Endothelial cell of umbilical vein (primary cell): Measurements from ENCODE around the gene ARHGEF37. TPM values are rescaled to one million over a fixed set of nuclear protein-coding genes. Genes with fewer than 3 reads are reported as not detected.

ENCODE experiments used
- BruUV-seq: library from RNA; stranded (reverse); fragments of 400-500 nt; replicated peaks from 2 replicates; lab custom pipeline; 2021; lab: Mats Ljungman, UMichigan
- CTCF ChIA-PET: fragments of 300-600, 350-600 bp; sonication (Branson Sonifier 250); formaldehyde crosslinking; loops from one replicate; lab custom pipeline; 2021; ENCODE audit warnings: antibody characterized with exemption, inconsistent platforms; lab: Charles Lee
- POLR2A ChIA-PET: fragments of 300-600, 350-600 bp; sonication (Branson Sonifier 250); formaldehyde crosslinking; loops from one replicate; lab custom pipeline; 2021; ENCODE audit warnings: antibody characterized with exemption, inconsistent platforms; lab: Charles Lee
- DNase-seq: peaks from one replicate; pipeline ENCODE4 v3.0.0-alpha.2; 2011; ENCODE audit warnings: low read depth, low spot score
- FAIRE-seq: peaks from 2 replicates; lab custom pipeline; 2011; peaks lifted over from hg19 to GRCh38; lab: Jason Lieb, UNC
- H2AFZ ChIP-seq: 2 replicates; pipeline ENCODE4 v1.6.0; 2012; ENCODE audit warnings: low read depth, low read length, control low read depth, inconsistent platforms
- H3K27ac ChIP-seq: 2 replicates; pipeline ENCODE4 v1.5.1; 2011; ENCODE audit warnings: low read depth, mild to moderate bottlenecking, control low read depth, low read length, moderate library complexity; ENCODE audit not compliant: insufficient read depth
- H3K27me3 ChIP-seq, 2 experiments: 2 replicates each; pipeline versions ENCODE4 v1.6.0 to v1.6.1; 2011; ENCODE audit warnings: low read length in 2 of 2, mixed read lengths in 1 of 2; ENCODE audit not compliant: control insufficient read depth in 2 of 2, insufficient read depth in 2 of 2
- H3K36me3 ChIP-seq, 2 experiments: 2 replicates in 1 of 2; 3 replicates in 1 of 2; pipeline ENCODE4 v1.5.1; 2011; ENCODE audit warnings: low read length in 2 of 2, mild to moderate bottlenecking in 1 of 2, moderate library complexity in 1 of 2; ENCODE audit not compliant: control insufficient read depth in 2 of 2, insufficient read depth in 2 of 2; ENCODE audit errors: extremely low read depth in 1 of 2
- H3K4me1 ChIP-seq: 3 replicates; pipeline ENCODE4 v1.5.1; 2011; ENCODE audit warnings: mild to moderate bottlenecking, low read length; ENCODE audit not compliant: control insufficient read depth, insufficient read depth; ENCODE audit errors: extremely low read depth
- H3K4me2 ChIP-seq: 2 replicates; pipeline ENCODE4 v1.6.1; 2011; ENCODE audit warnings: low read length, control low read depth, mixed read lengths; ENCODE audit not compliant: insufficient read depth
- H3K4me3 ChIP-seq, 3 experiments: fragments of 200-600 bp in 1 of 3; sonication (generic), shearing (Covaris generic) in 1 of 3; replicated peaks in 1 of 3; 2 replicates each; pipeline ENCODE4 v1.5.1; 2011 to 2016; ENCODE audit warnings: control low read depth in 3 of 3, low read length in 3 of 3, mild to moderate bottlenecking in 2 of 3, inconsistent platforms in 1 of 3, low read depth in 1 of 3, moderate library complexity in 1 of 3; ENCODE audit not compliant: insufficient read depth in 1 of 3
- H3K79me2 ChIP-seq: 2 replicates; pipeline ENCODE4 v1.6.0; 2012; ENCODE audit warnings: low read length, inconsistent platforms; ENCODE audit not compliant: control insufficient read depth, insufficient read depth
- H3K9ac ChIP-seq: replicated peaks from 2 replicates; pipeline ENCODE3; 2011; ENCODE audit warnings: low read length, control low read depth; ENCODE audit not compliant: insufficient read depth; ENCODE audit errors: extremely low read depth
- H3K9me1 ChIP-seq: replicated peaks from 3 replicates; pipeline ENCODE4 v1.6.0; 2011; ENCODE audit warnings: mild to moderate bottlenecking, low read length; ENCODE audit not compliant: control insufficient read depth, insufficient read depth; ENCODE audit errors: extremely low read depth
- H3K9me3 ChIP-seq: replicated peaks from 2 replicates; pipeline ENCODE4 v1.5.1; 2012; ENCODE audit warnings: low read length, inconsistent platforms; ENCODE audit not compliant: control insufficient read depth, insufficient read depth
- H4K20me1 ChIP-seq: replicated peaks from 2 replicates; pipeline ENCODE3; 2011; ENCODE audit warnings: mild to moderate bottlenecking, low read length; ENCODE audit not compliant: control insufficient read depth, insufficient read depth; ENCODE audit errors: extremely low read depth
- EZH2 ChIP-seq: IDR thresholded peaks from 2 replicates; pipeline ENCODE4 v1.6.1; 2012; ENCODE audit warnings: borderline replicate concordance, low read depth, mild to moderate bottlenecking, moderate library complexity, low read length, inconsistent platforms; ENCODE audit not compliant: severe bottlenecking
- FOS ChIP-seq: IDR thresholded peaks from 2 replicates; pipeline ENCODE4 v1.6.1; 2011; ENCODE audit warnings: mild to moderate bottlenecking, low read length, moderate library complexity, borderline replicate concordance; ENCODE audit not compliant: insufficient read depth
- GATA2 ChIP-seq: IDR thresholded peaks from 2 replicates; pipeline ENCODE4 v1.7.0; 2011; ENCODE audit warnings: low read depth, mild to moderate bottlenecking, moderate library complexity, mixed read lengths, low read length; ENCODE audit not compliant: insufficient read length, insufficient read depth
- JUN ChIP-seq: IDR thresholded peaks from 2 replicates; pipeline ENCODE4 v1.6.1; 2011; ENCODE audit warnings: borderline replicate concordance, low read depth; ENCODE audit not compliant: insufficient read length, insufficient read depth
- MYC ChIP-seq: IDR thresholded peaks from one replicate; pipeline ENCODE4 v1.6.1; 2011; ENCODE audit warnings: mild to moderate bottlenecking, low read depth, low read length
- POLR2A ChIP-seq: IDR thresholded peaks from 2 replicates; pipeline ENCODE4 v1.6.1; 2012; ENCODE audit warnings: low read depth, mild to moderate bottlenecking, control low read depth, low read length
- POLR2AphosphoS5 ChIP-seq: IDR thresholded peaks from 2 replicates; pipeline ENCODE4 v1.6.1; 2012; ENCODE audit warnings: low read depth, mild to moderate bottlenecking, control low read depth, low read length, moderate library complexity; ENCODE audit not compliant: insufficient read depth
- dilution Hi-C: fragments of 300-500 bp; cut with MboI; formaldehyde crosslinking; loops from one replicate; pipeline ENCODE4 v1.15.0; 2019; ENCODE audit warnings: low sequenced_read_pairs; ENCODE audit not compliant: extremely low pct_ligation_motif_present
- intact Hi-C: fragments of 100-400 bp; cut with micrococcal nuclease; formaldehyde crosslinking; loops from one replicate; pipeline ENCODE4 v1.10.0; 2022
- polyA plus RNA-seq, 4 experiments: library from polyadenylated mRNA; depleted of rRNA in 3 of 4; stranded (reverse) in 3 of 4; unstranded in 1 of 4; fragments of >200 nt; gene quantifications; 2 replicates each; pipeline versions ENCODE4 v1.2.1 to v1.2.3, GENCODE V29; 2011 to 2012; ENCODE audit warnings: missing spikeins in 1 of 4
- total RNA-seq: library from RNA; stranded (reverse); gene quantifications from 2 replicates; pipeline ENCODE4 v1.2.3, GENCODE V29; 2021
- TF ChIP-seq, protein P1 (sequence below), 2 donors: IDR thresholded peaks; 1 replicate in 1 of 2; 2 replicates in 1 of 2; pipeline ENCODE4 v1.5.1; 2011; ENCODE audit warnings: low read length in 2 of 2, mild to moderate bottlenecking in 2 of 2, moderate library complexity in 2 of 2, control low read depth in 1 of 2, inconsistent platforms in 1 of 2, low read depth in 1 of 2; ENCODE audit not compliant: insufficient read depth in 1 of 2; ENCODE audit errors: extremely low read depth in 1 of 2
- TF ChIP-seq, protein P2 (sequence below): IDR thresholded peaks from 2 replicates; pipeline ENCODE4 v1.6.1; 2011; ENCODE audit not compliant: insufficient read depth, insufficient read length

Gene ARHGEF37
- total and polyA plus RNA-seq, 2 donors (not counting 3 experiments of a cell fraction or from before 2014, with no cell fraction given): 4.9 to 7.0 TPM

- Histone ChIP-seq H2AFZ (peak overlapping the region; percentile 82), H3K79me2 (no peaks in the 10 kb centered on the region), H3K4me2 (peak overlapping the region; percentile 75), H3K27ac (peak overlapping the region; percentile 83), H4K20me1 (no peaks in the 10 kb centered on the region), H3K36me3 (no peaks in the 10 kb centered on the region), H3K27me3 (no peaks in the 10 kb centered on the region), H3K4me3 (peak overlapping the region; percentile 7 to 54 (median 14)), H3K4me1 (peaks cover 29% of the 10 kb centered on the region), H3K9me1 (no peaks in the 10 kb centered on the region), H3K9ac (peak overlapping the region; percentile 66), H3K9me3 (no peaks in the 10 kb centered on the region)
- FAIRE-seq (peak; percentile 90), DNase-seq (peak; percentile 93)
- CTCF ChIA-PET: interaction anchor here (0.8 to 5.5 kb wide), 12 partner anchors 12 to 317 kb away, joined by 3 to 40 read pairs (median 4); no protein-coding TSS in a partner anchor
- intact Hi-C loops (loop anchor here (1.0 kb wide), 3 partner anchors 14 to 36 kb away; no protein-coding TSS in a partner anchor), dilution Hi-C loops (no loop called here)
- POLR2A ChIA-PET: interaction anchor here (0.5 to 2.1 kb wide), 4 partner anchors 12 to 130 kb away, joined by 4 to 7 read pairs (median 5); no protein-coding TSS in a partner anchor
- BruUV-seq: TSS peak; percentile 61
- TF ChIP-seq POLR2A (peak; percentile 62), JUN (no peak)
Measured at GRCh38 chr5:149581931-149582768, 852 bp downstream of the ARHGEF37 start.

GRCh38 chr5:149583394-149583793 is 2.1 kb downstream of the ARHGEF37 start:
- H3K4me3 ChIP-seq: no peak overlapping the region
- H3K79me2 ChIP-seq: no peaks in the 10 kb centered on the region
- FAIRE-seq (no peak), DNase-seq (peak; percentile 72)
- H3K36me3 ChIP-seq: no peaks in the 10 kb centered on the region
- no peak overlapping the region for H3K4me2 ChIP-seq
- no peak overlapping the region for H2AFZ ChIP-seq
- dilution Hi-C loops: no loop called here
- peaks cover 29% of the 10 kb centered on the region for H3K4me1 ChIP-seq
- no peak overlapping the region for H3K27ac ChIP-seq
- ChIA-PET CTCF (interaction anchor here (1.4 to 5.5 kb wide), 2 partner anchors 34 to 201 kb away, joined by 3 to 40 read pairs; no protein-coding TSS in a partner anchor), POLR2A (interaction anchor here (2.1 kb wide), 1 partner anchor 13 kb away, joined by 7 read pairs; no protein-coding TSS in a partner anchor)
- intact Hi-C loops: no loop called here
- H3K9me3 ChIP-seq: no peaks in the 10 kb centered on the region
- no peaks in the 10 kb centered on the region for H3K9me1 ChIP-seq
- no peak overlapping the region for H3K9ac ChIP-seq
- H3K27me3 ChIP-seq: no peaks in the 10 kb centered on the region
- TF ChIP-seq JUN (no peak), POLR2A (no peak), POLR2AphosphoS5 (no peak), MYC (no peak), GATA2 (no peak), EZH2 (no peak), FOS (no peak)
- TF ChIP-seq, protein P1, sequence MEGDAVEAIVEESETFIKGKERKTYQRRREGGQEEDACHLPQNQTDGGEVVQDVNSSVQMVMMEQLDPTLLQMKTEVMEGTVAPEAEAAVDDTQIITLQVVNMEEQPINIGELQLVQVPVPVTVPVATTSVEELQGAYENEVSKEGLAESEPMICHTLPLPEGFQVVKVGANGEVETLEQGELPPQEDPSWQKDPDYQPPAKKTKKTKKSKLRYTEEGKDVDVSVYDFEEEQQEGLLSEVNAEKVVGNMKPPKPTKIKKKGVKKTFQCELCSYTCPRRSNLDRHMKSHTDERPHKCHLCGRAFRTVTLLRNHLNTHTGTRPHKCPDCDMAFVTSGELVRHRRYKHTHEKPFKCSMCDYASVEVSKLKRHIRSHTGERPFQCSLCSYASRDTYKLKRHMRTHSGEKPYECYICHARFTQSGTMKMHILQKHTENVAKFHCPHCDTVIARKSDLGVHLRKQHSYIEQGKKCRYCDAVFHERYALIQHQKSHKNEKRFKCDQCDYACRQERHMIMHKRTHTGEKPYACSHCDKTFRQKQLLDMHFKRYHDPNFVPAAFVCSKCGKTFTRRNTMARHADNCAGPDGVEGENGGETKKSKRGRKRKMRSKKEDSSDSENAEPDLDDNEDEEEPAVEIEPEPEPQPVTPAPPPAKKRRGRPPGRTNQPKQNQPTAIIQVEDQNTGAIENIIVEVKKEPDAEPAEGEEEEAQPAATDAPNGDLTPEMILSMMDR (IDR thresholded peaks at IDR 0.05; ENCODE audit: extremely low read depth in 1 of 2, insufficient read depth in 1 of 2, low read depth in 1 of 2, low read length in 2 of 2): no peak
- TF ChIP-seq, protein P2, sequence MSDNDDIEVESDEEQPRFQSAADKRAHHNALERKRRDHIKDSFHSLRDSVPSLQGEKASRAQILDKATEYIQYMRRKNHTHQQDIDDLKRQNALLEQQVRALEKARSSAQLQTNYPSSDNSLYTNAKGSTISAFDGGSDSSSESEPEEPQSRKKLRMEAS: no peak
- BruUV-seq: no TSS peak
- H4K20me1 ChIP-seq: no peaks in the 10 kb centered on the region
